ENCODE data around the gene PACSIN2.

Gene PACSIN2

DNA sequence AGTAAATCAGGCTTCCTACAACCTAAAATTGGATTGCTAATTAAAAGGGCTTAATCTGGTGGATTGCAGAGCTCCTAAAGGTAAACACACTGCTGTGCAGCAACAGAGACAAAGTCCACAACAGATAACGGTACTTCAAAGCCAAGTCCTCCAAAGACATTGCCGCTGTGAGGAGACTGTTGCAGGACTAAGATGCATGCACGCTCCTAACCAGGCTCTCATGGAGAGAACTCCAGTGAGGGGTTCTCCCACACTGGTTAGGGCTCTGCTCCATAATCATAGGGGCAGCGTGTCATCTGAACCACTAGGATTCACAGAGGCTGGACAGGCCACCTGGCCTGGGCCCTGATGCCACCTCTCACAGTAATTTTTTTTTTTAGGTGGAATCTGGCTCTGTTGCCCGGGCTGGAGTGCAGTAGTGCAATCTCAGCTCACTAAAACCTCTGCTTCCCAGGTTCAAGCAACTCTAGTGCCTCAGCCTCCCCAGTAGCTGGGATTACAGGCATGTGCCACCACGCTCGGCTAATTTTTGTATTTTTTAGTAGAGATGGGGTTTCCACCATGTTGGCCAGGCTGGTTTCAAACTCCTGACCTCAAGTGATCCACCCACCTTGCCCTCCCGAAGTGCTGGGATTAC is 101.0 kb downstream of the PACSIN2 start:
- TF ChIP-seq CTCF (IDR thresholded peaks at IDR 0.05; ENCODE audit: low read depth, low read length), result no peak
- DNase-seq (ENCODE audit: extremely low read depth, low read depth), result no peak

GRCh38 chr22:42912059-42912458 is 102.9 kb downstream of the PACSIN2 start:
- DNase-seq (ENCODE audit: extremely low read depth, low read depth), result no peak
- no peak for TF ChIP-seq CTCF (IDR thresholded peaks at IDR 0.05; ENCODE audit: low read depth, low read length)

DNA sequence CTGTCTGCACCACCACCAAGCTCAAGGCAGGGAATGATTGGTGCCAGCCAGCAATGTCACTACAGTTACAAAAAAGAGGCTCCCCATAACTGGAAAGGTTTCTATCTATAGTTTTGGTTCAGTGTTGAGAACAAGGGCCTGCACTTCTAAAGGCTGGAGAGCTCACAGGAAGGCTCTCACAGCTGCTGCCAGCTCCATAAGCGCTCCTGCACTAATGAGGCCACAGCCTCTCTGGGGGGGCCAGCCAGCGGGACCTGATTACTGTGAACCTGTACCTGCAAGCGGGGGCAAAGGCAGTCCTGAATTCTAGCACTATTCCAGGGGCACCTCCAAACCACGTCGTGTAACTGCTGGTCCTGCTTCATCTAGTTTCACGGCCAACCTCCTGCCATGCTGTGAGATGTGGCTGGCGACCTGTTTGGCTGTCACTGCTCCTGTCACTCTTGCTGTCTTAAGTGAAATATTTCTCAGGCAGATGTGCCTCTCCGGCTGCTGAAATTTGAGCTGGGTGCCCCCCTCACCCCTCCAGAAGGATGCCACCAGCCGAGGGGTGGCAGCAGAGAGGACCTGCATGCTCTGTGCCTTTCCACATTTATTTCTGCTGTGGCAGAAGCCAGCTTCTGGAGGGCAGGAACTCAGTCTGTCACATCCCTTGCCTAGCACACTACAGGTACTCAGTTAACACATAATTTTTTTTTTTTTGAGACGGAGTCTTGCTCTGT is 104.6 kb downstream of the PACSIN2 start:
- no peak for DNase-seq (ENCODE audit: extremely low read depth, low read depth)
- no peak for TF ChIP-seq CTCF (IDR thresholded peaks at IDR 0.05; ENCODE audit: low read depth, low read length)

DNA sequence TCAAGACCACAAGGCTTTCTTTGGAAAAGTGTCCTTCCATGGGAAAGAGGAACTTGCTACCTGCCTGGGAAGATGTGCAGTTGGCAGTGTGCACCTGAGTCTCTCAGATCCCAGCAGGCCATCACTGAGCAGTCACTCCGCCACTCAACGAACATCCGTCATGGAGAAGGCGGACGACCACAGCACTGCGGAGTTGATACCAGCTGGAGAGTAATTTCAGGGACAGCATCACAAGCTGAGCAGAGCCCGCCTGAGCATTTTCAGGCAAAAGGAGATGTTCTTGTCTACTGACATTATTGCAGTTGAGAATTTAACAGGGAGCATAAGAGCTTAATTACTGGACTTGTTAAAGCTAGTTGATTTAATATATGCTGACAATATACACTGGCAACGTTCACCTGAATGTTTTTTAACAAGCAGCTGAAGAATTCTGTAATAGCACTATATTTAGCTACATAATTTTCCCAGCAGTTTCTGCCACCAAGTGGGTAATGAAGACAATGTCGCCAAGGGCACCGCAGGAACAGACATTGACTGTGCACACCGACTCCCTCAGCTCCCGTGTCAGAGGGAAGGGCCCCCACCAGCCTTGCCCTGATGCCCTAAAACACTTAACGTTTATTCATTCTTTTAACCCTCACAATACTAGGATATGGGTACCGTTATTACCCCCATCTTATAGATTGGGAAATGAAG is 105.4 kb downstream of the PACSIN2 start:
- no peak for DNase-seq (ENCODE audit: extremely low read depth, low read depth)
- TF ChIP-seq CTCF (IDR thresholded peaks at IDR 0.05; ENCODE audit: low read depth, low read length), result no peak

GRCh38 chr22:42908374-42908746 is 106.6 kb downstream of the PACSIN2 start:
- no peak for DNase-seq (ENCODE audit: extremely low read depth, low read depth)
- TF ChIP-seq CTCF (IDR thresholded peaks at IDR 0.05; ENCODE audit: low read depth, low read length), result no peak

- no peak for TF ChIP-seq CTCF (IDR thresholded peaks at IDR 0.05; ENCODE audit: low read depth, low read length)
- DNase-seq (ENCODE audit: extremely low read depth, low read depth), result no peak
These were observed 107.3 kb downstream of the PACSIN2 start for GRCh38 chr22:42907404-42908373.
